Peyer's patch (tissue), 4 donors: Measurements from ENCODE around the gene EFHD1. TPM values are rescaled to one million over a fixed set of nuclear protein-coding genes. Genes with fewer than 3 reads are reported as not detected.

ENCODE experiments used
- small RNA-seq, 2 donors: library from RNA; depleted of rRNA; stranded (forward); fragments of <200 nt; gene quantifications; one replicate each; pipeline ENCODE3, GENCODE V24; 2016
- total RNA-seq, 4 donors: library from RNA; depleted of rRNA; stranded (reverse); fragments of >200 nt; gene quantifications; one replicate each; pipeline ENCODE4 v1.1.0, GENCODE V29; 2016

Gene EFHD1
- total RNA-seq, 4 donors from 2014 or later, result 1.9 to 14.9 (median 8.9) TPM

Small RNAs within 50 kb of the gene (small RNA-seq; reads per million reads assigned to genes)
- gene RN7SL359P, result 0 reads per million in 2 donors

Other genes with a start within 250 kb of the EFHD1 start
- gene ALPG, start 226.8 kb upstream of the EFHD1 start, total RNA-seq, result not detected
- 100 to 1,000 TPM in 3 of 4 donors, 10 to 100 TPM in 1; 22.3 to 473 (median 350) TPM for gene ALPI, start 177.5 kb upstream of the EFHD1 start, total RNA-seq
- not detected for gene ECEL1, start 145.8 kb upstream of the EFHD1 start, total RNA-seq
- gene PRSS56, start 113.2 kb upstream of the EFHD1 start, total RNA-seq, result not detected
- not detected for gene CHRND, start 107.4 kb upstream of the EFHD1 start, total RNA-seq
- not detected for gene CHRNG, start 93.9 kb upstream of the EFHD1 start, total RNA-seq
- 10 to 100 TPM in 3 of 4 donors, 1 to 10 TPM in 1; 8.6 to 31.4 (median 13.4) TPM for gene TIGD1, start 83.0 kb upstream of the EFHD1 start, total RNA-seq
- 10 to 100 TPM; 33.0 to 51.8 (median 44.1) TPM for gene EIF4E2, start 82.9 kb upstream of the EFHD1 start, total RNA-seq
- 100 to 1,000 TPM in 1 of 4 donors, 10 to 100 TPM in 3; 82.5 to 126 (median 90.1) TPM for gene GIGYF2, start 63.7 kb downstream of the EFHD1 start, total RNA-seq
- gene KCNJ13, start 143.0 kb downstream of the EFHD1 start, total RNA-seq, result 100 to 1,000 TPM in 2 of 4 donors, 10 to 100 TPM in 2; 21.5 to 390 (median 155) TPM
- 1 to 10 TPM; 3.5 to 9.7 (median 7.3) TPM for gene SNORC, start 236.7 kb downstream of the EFHD1 start, total RNA-seq